ENCODE results near the gene IL17RC.

The IL17RC gene

DNA sequence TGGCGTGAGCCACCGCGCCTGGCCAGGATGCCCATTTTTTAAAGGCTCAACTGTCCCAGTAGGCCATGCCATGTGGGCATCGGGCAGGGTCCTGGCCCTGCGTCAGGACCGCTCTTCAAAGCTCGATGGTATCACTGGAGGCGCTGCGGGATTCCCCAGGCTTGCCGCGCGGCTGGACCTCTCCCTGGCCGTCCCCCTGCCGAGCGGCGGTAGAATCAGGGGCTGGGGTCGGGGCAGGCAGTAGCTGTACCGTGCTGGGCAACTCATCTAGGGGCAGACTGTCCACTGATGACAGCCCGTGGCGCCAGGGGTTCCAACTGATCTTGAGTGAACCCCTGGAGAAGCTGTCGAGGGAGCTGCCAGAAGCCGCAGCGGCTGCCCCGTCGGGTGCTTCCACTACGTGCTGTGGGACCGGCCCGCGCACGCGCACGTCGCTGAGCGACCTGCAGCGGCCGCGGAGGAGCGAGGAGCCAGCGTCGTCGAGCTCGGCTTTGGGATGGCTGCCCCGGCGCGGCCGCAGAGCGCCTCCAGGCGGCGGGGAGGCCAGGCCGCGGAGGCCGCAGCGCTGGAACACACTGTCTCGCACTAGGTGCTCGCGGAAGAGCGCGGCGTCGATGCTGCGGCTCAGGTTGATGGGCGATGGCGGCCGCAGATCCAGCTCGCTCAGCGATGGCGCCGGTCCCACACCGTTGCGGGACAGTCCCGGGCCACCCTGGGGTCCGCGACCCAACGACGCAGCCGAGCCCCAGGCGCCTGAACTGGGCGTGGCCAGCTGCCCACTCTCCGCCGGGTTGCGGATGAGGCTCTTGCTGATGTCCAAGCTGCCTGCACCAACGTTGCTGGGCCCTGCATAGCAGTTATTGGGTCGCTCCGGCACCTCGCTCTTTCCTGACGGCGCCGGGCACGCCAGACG, 29.5 kb downstream of the IL17RC start:
- H4K20me1 ChIP-seq (ENCODE audit: insufficient read depth, low read length, poor library complexity, severe bottlenecking): no peaks in the 10 kb centered on the region
- no peaks in the 10 kb centered on the region for H3K9me2 ChIP-seq (replicated peaks; ENCODE audit: low read depth, low read length)
- peaks cover 7% of the 10 kb centered on the region for H3K4me1 ChIP-seq (ENCODE audit: insufficient read depth, low read length, poor library complexity, severe bottlenecking)
- H3K27me3 ChIP-seq (ENCODE audit: insufficient read depth, low read length, poor library complexity, severe bottlenecking): no peaks in the 10 kb centered on the region
- peaks cover 4% of the 10 kb centered on the region; the same call in 1 of the 2 replicates for H3K36me3 ChIP-seq (ENCODE audit: insufficient read depth, low read length)
- TF ChIP-seq EZH2phosphoT487 (IDR thresholded peaks at IDR 0.05; ENCODE audit: borderline replicate concordance): no peak
- TF ChIP-seq, protein P1, sequence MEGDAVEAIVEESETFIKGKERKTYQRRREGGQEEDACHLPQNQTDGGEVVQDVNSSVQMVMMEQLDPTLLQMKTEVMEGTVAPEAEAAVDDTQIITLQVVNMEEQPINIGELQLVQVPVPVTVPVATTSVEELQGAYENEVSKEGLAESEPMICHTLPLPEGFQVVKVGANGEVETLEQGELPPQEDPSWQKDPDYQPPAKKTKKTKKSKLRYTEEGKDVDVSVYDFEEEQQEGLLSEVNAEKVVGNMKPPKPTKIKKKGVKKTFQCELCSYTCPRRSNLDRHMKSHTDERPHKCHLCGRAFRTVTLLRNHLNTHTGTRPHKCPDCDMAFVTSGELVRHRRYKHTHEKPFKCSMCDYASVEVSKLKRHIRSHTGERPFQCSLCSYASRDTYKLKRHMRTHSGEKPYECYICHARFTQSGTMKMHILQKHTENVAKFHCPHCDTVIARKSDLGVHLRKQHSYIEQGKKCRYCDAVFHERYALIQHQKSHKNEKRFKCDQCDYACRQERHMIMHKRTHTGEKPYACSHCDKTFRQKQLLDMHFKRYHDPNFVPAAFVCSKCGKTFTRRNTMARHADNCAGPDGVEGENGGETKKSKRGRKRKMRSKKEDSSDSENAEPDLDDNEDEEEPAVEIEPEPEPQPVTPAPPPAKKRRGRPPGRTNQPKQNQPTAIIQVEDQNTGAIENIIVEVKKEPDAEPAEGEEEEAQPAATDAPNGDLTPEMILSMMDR (conservative IDR thresholded peaks at IDR 0.05; ENCODE audit: low read length): no peak
- no peak overlapping the region for H3K4me2 ChIP-seq (ENCODE audit: low read depth, low read length, poor library complexity, severe bottlenecking)
- no peak overlapping the region for H2AFZ ChIP-seq (ENCODE audit: low read length)
- no peaks in the 10 kb centered on the region for H3K79me2 ChIP-seq (ENCODE audit: insufficient read depth, low read length)
- no peaks in the 10 kb centered on the region for H3F3A ChIP-seq (ENCODE audit: low read depth)
- no peaks in the 10 kb centered on the region for H3K9me3 ChIP-seq (ENCODE audit: insufficient read depth, low read depth, low read length)
- no peak overlapping the region for H3K9ac ChIP-seq (ENCODE audit: low read depth, low read length, poor library complexity, severe bottlenecking)
- H3K4me3 ChIP-seq (ENCODE audit: low read length, poor library complexity, severe bottlenecking): no peak overlapping the region

DNA sequence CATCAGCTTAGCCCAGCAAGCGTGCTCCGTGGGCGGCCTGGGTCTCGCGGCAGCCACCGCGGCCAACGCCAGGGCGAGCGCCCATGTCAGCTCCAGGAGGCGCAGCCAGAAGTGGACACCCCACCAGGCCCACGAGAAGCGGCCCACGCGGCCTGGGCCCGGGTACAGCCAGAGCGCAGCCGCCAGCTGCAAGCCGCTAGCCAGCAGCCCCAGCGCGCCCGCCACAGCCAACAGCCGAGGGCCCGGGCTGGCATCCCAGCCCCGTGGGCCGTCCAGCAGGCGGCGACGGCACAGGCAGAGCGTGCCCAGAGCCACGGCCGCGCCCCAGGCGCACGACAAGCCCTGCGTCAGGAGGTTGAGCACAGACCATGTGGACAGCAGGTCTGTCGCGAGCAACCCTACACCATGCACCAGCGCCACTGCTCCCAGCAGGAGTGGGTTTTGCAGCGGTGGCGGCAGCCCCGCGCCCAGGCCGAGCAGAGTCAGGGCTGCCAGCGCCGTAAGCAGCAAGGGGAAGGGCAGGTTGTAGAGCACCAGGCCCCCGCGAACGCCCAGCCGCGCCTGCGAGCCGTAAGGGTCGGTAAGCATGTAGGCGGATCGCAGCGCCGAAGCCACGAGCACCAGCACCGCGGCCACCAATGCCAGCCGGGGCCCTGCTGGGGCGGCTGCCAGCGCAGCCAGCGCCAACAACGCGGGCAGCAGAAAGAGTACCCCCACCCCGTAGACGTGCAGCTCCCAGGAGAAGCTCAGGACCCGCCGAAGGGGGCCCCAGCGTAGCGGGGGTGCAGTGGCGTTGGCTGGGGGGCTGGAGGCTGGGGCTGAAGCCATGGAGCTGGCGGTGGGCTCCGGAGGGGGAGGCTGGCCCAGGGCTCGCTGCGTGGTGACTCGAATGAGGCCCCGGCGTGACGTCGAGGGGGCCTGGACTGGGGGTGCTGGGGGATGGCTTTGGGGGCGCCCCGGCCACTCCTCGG, 30.4 kb downstream of the IL17RC start:
- Histone ChIP-seq H3K9me2 (replicated peaks; ENCODE audit: low read depth, low read length) (no peaks in the 10 kb centered on the region), H3K79me2 (ENCODE audit: insufficient read depth, low read length) (no peaks in the 10 kb centered on the region), H3K9ac (ENCODE audit: low read depth, low read length, poor library complexity, severe bottlenecking) (no peak overlapping the region), H3K4me1 (ENCODE audit: insufficient read depth, low read length, poor library complexity, severe bottlenecking) (peaks cover 13% of the 10 kb centered on the region), H3F3A (ENCODE audit: low read depth) (no peaks in the 10 kb centered on the region), H3K4me3 (ENCODE audit: low read length, poor library complexity, severe bottlenecking) (no peak overlapping the region), H3K36me3 (ENCODE audit: insufficient read depth, low read length) (peaks cover 4% of the 10 kb centered on the region; the same call in 1 of the 2 replicates), H3K4me2 (ENCODE audit: low read depth, low read length, poor library complexity, severe bottlenecking) (no peak overlapping the region), H2AFZ (ENCODE audit: low read length) (no peak overlapping the region), H3K9me3 (ENCODE audit: insufficient read depth, low read depth, low read length) (no peaks in the 10 kb centered on the region), H3K27me3 (ENCODE audit: insufficient read depth, low read length, poor library complexity, severe bottlenecking) (no peaks in the 10 kb centered on the region), H4K20me1 (ENCODE audit: insufficient read depth, low read length, poor library complexity, severe bottlenecking) (no peaks in the 10 kb centered on the region)
- TF ChIP-seq EZH2phosphoT487 (IDR thresholded peaks at IDR 0.05; ENCODE audit: borderline replicate concordance): no peak
- TF ChIP-seq, protein P1 (conservative IDR thresholded peaks at IDR 0.05; ENCODE audit: low read length): no peak

DNA sequence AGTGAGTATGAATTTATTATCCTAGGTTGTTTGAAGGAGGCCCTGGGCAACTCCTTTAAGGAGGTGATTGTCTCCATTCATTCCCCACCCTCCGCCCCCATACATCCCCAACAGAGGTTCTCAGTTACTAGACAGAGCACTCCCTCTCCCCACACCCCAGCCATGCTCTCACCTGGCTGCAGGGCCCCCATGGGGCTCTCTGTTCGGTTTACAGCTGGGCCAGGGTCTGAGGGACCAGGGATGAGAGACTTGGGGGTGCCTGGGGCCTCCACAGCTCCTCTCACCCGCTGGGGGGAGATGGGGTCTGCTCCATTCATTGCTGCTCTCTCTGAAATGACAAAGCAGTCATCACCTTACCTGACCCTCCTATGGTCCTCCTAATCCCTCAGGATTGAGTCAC, 31.7 kb downstream of the IL17RC start:
- H3K9ac ChIP-seq (ENCODE audit: low read depth, low read length, poor library complexity, severe bottlenecking): no peak overlapping the region

More for the DNA sequence above, 31.7 kb downstream of the IL17RC start:
- H3K4me3 ChIP-seq (ENCODE audit: low read length, poor library complexity, severe bottlenecking): no peak overlapping the region
- H4K20me1 ChIP-seq (ENCODE audit: insufficient read depth, low read length, poor library complexity, severe bottlenecking): no peaks in the 10 kb centered on the region
- H3K36me3 ChIP-seq (ENCODE audit: insufficient read depth, low read length): peaks cover 4% of the 10 kb centered on the region; the same call in 1 of the 2 replicates
- H2AFZ ChIP-seq (ENCODE audit: low read length): no peak overlapping the region
- H3F3A ChIP-seq (ENCODE audit: low read depth): no peaks in the 10 kb centered on the region
- no peak overlapping the region for H3K4me2 ChIP-seq (ENCODE audit: low read depth, low read length, poor library complexity, severe bottlenecking)
- TF ChIP-seq, protein P1 (conservative IDR thresholded peaks at IDR 0.05; ENCODE audit: low read length): no peak
- no peak for TF ChIP-seq EZH2phosphoT487 (IDR thresholded peaks at IDR 0.05; ENCODE audit: borderline replicate concordance)
- peaks cover 13% of the 10 kb centered on the region for H3K4me1 ChIP-seq (ENCODE audit: insufficient read depth, low read length, poor library complexity, severe bottlenecking)
- H3K79me2 ChIP-seq (ENCODE audit: insufficient read depth, low read length): no peaks in the 10 kb centered on the region
- no peaks in the 10 kb centered on the region for H3K9me3 ChIP-seq (ENCODE audit: insufficient read depth, low read depth, low read length)
- no peaks in the 10 kb centered on the region for H3K9me2 ChIP-seq (replicated peaks; ENCODE audit: low read depth, low read length)
- no peaks in the 10 kb centered on the region for H3K27me3 ChIP-seq (ENCODE audit: insufficient read depth, low read length, poor library complexity, severe bottlenecking)

Measured in Loucy (cell line).